ENCODE results near the gene CNTN1. TPM values are rescaled to one million over a fixed set of nuclear protein-coding genes. Genes with fewer than 3 reads are reported as not detected.

Gene CNTN1
- total and polyA plus RNA-seq, 2 of the 8 experiments (the other 6 are each of a cell fraction or from before 2014, with no cell fraction given), result 7.2 to 21.8 TPM

- TF ChIP-seq BRCA1 (IDR thresholded peaks at IDR 0.05; ENCODE audit: low read depth, low read length) (no peak), EGR1 (IDR thresholded peaks at IDR 0.05; ENCODE audit: borderline replicate concordance, low read depth, low read length) (no peak), RBBP5 (IDR thresholded peaks at IDR 0.05; ENCODE audit: borderline replicate concordance, low read depth, low read length) (no peak), NRF1 (IDR thresholded peaks at IDR 0.05; ENCODE audit: low read depth, low read length) (no peak), HDAC2 (IDR thresholded peaks at IDR 0.05; ENCODE audit: borderline replicate concordance in 1 of 2, low read depth in 2 of 2, low read length in 2 of 2) (no peak), CHD2 (IDR thresholded peaks at IDR 0.05; ENCODE audit: low read length) (no peak), BACH1 (IDR thresholded peaks at IDR 0.05; ENCODE audit: low read length) (no peak), CBX8 (IDR thresholded peaks at IDR 0.05; ENCODE audit: borderline replicate concordance, low read depth, low read length) (no peak)
Measured at GRCh38 chr12:40971911-40972310, 279.7 kb downstream of the CNTN1 start (continued).

Measured in H1 (cell line).